HCT116 (cell line): ENCODE results near the gene CADPS2. TPM values are rescaled to one million over a fixed set of nuclear protein-coding genes. Genes with fewer than 3 reads are reported as not detected.

Source experiments
- ATAC-seq: fragments of 200-7000 bp; cut with Tn5 transposase; 2 replicates; pipeline ENCODE4 v1.9.1; 2020; ENCODE audit warnings: mild to moderate bottlenecking, moderate library complexity
- BruUV-seq: library from RNA; stranded (reverse); fragments of 400-500 nt; replicated peaks from 2 replicates; lab custom pipeline; 2021; lab: Mats Ljungman, UMichigan
- CTCF ChIA-PET: fragments of 300-600 bp; sonication (Branson Sonifier 250); formaldehyde crosslinking; loops from one replicate; lab custom pipeline; 2021; ENCODE audit warnings: antibody characterized with exemption; lab: Charles Lee
- POLR2A ChIA-PET: fragments of 300-600, 350-600 bp; sonication (Branson Sonifier 250); formaldehyde crosslinking; loops from one replicate; lab custom pipeline; 2021; ENCODE audit warnings: antibody characterized with exemption; lab: Charles Lee
- RAD21 ChIA-PET, 2 experiments: fragments of 300-600 bp; sonication (Branson Sonifier 250); formaldehyde crosslinking; loops; one replicate each; lab custom pipeline; 2023; ENCODE audit warnings: low total read pairs in 2 of 2; ENCODE audit not compliant: uncharacterized antibody in 2 of 2, unreplicated experiment in 2 of 2, low non-redundant PET in 1 of 2; lab: Charles Lee
- DNase-seq: peaks from one replicate; pipeline ENCODE4 v3.0.0-alpha.2; 2010; ENCODE audit warnings: low read depth, low spot score
- H2AFZ ChIP-seq: fragments of 200-600 bp; shearing (Covaris generic), sonication (generic); 2 replicates; pipeline ENCODE4 v1.6.1; 2017; ENCODE audit warnings: low read depth, mixed run types, mixed read lengths, antibody characterized with exemption, low read length; ENCODE audit not compliant: poor library complexity, severe bottlenecking
- H3K27ac ChIP-seq: 2 replicates; pipeline ENCODE4 v1.5.1; 2012; ENCODE audit warnings: low read depth, low read length
- H3K27me3 ChIP-seq: fragments of 200-600 bp; sonication (generic); 2 replicates; pipeline ENCODE4 v1.6.1; 2016; ENCODE audit warnings: mixed run types, low read length, mixed read lengths; ENCODE audit not compliant: insufficient read depth
- H3K36me3 ChIP-seq, 2 experiments: fragments of 200-500 bp in 1 of 2; fragments of 200-600 bp in 1 of 2; sonication (Bioruptor generic) in 1 of 2; sonication (generic) in 1 of 2; 2 replicates each; pipeline versions ENCODE4 v1.5.1 to v1.6.1; 2014 to 2016; ENCODE audit warnings: low read length in 2 of 2, inconsistent platforms in 1 of 2, mixed read lengths in 1 of 2, mixed run types in 1 of 2; ENCODE audit not compliant: insufficient read depth in 2 of 2, control insufficient read depth in 1 of 2
- H3K4me1 ChIP-seq, 2 experiments: fragments of 200-600 bp in 1 of 2; sonication (generic) in 1 of 2; 2 replicates each; pipeline versions ENCODE4 v1.5.1 to v1.6.1; 2012 to 2017; ENCODE audit warnings: low read length in 2 of 2, inconsistent platforms in 1 of 2, mild to moderate bottlenecking in 1 of 2, mixed read lengths in 1 of 2, mixed run types in 1 of 2, moderate library complexity in 1 of 2; ENCODE audit not compliant: insufficient read depth in 2 of 2, control insufficient read depth in 1 of 2
- H3K4me2 ChIP-seq: fragments of 200-600 bp; sonication (generic); 2 replicates; pipeline ENCODE4 v1.6.1; 2017; ENCODE audit warnings: mixed run types, low read length, mixed read lengths
- H3K4me3 ChIP-seq, 2 experiments: fragments of 200-600 bp in 1 of 2; sonication (generic) in 1 of 2; replicated peaks in 1 of 2; 2 replicates each; pipeline ENCODE4 v1.5.1; 2011 to 2016; ENCODE audit warnings: low read length in 2 of 2, control low read depth in 1 of 2, low read depth in 1 of 2, mild to moderate bottlenecking in 1 of 2, mixed read lengths in 1 of 2, mixed run types in 1 of 2
- H3K79me2 ChIP-seq: fragments of 200-600 bp; sonication (generic); 2 replicates; pipeline ENCODE4 v1.6.1; 2017; ENCODE audit warnings: mild to moderate bottlenecking, mixed run types, low read length, moderate library complexity, mixed read lengths; ENCODE audit not compliant: insufficient read depth
- H3K9ac ChIP-seq: fragments of 200-600 bp; sonication (generic); 2 replicates; pipeline ENCODE4 v1.6.1; 2016; ENCODE audit warnings: low read length, mixed read lengths
- H3K9me2 ChIP-seq: fragments of 200-600 bp; sonication (generic), shearing (Covaris generic); 2 replicates; pipeline ENCODE4 v1.6.1; 2017; ENCODE audit warnings: mixed run types, mild to moderate bottlenecking, moderate library complexity; ENCODE audit not compliant: insufficient read depth
- H3K9me3 ChIP-seq, 2 experiments: fragments of 200-500 bp in 1 of 2; fragments of 200-600 bp in 1 of 2; sonication (Bioruptor generic) in 1 of 2; sonication (generic) in 1 of 2; 2 replicates each; pipeline ENCODE4 v1.6.1; 2014 to 2017; ENCODE audit warnings: low read length in 2 of 2, mixed read lengths in 2 of 2, inconsistent platforms in 1 of 2, low read depth in 1 of 2, mild to moderate bottlenecking in 1 of 2, mixed run types in 1 of 2, moderate library complexity in 1 of 2; ENCODE audit not compliant: control insufficient read depth in 1 of 2, insufficient read depth in 1 of 2
- H4K20me1 ChIP-seq: fragments of 200-600 bp; sonication (generic), shearing (Covaris generic); 2 replicates; pipeline ENCODE4 v1.6.1; 2017; ENCODE audit warnings: mixed run types, mild to moderate bottlenecking, moderate library complexity; ENCODE audit not compliant: insufficient read depth
- CEBPB ChIP-seq: IDR thresholded peaks from 2 replicates; pipeline ENCODE4 v1.6.1; 2012; ENCODE audit warnings: low read depth
- RAD21 ChIP-seq: IDR thresholded peaks from 2 replicates; pipeline ENCODE4 v1.6.1; 2012; ENCODE audit warnings: low read depth, mild to moderate bottlenecking
- intact Hi-C: fragments of 100-400 bp; cut with micrococcal nuclease; formaldehyde crosslinking; loops from 2 replicates; pipeline ENCODE4 v1.10.0; 2022
- total RNA-seq: library from RNA; stranded (reverse); gene quantifications from one replicate; pipeline ENCODE4 v1.2.1, GENCODE V29; 2021; ENCODE audit not compliant: unreplicated experiment
- TF ChIP-seq, protein P1 (sequence below): IDR thresholded peaks from 2 replicates; pipeline ENCODE4 v1.6.1; 2012
- TF ChIP-seq, protein P2 (sequence below): IDR thresholded peaks from 2 replicates; pipeline ENCODE4 v1.6.1; 2012

The CADPS2 gene
- total RNA-seq, 1 experiment from 2014 or later: 7.5 TPM

DNA sequence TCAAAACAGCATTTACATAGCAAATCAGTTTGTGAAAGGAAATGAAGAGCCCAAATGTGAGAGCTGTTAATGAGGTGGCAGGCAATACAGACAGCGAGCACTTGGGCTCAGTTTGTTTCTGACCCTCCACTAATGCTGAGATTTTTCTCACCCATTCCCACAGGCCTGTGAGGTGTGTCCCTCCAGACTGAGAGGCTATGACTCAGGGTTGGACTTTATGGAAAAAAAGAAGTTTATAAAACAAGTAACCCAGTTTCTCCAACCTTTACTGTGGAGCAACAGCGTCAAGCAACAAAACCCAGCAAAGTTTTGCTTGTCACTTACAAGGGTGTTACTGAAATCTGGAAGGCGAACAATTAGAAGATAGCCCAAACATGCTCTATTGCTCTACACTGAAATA lies 576.8 kb downstream of the CADPS2 start:
- Histone ChIP-seq H3K4me3 (no peak overlapping the region), H3K27me3 (no peaks in the 10 kb centered on the region), H3K4me2 (no peak overlapping the region), H3K79me2 (no peaks in the 10 kb centered on the region)
- TF ChIP-seq, protein P1, sequence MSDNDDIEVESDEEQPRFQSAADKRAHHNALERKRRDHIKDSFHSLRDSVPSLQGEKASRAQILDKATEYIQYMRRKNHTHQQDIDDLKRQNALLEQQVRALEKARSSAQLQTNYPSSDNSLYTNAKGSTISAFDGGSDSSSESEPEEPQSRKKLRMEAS: no peak
- TF ChIP-seq, protein P2, sequence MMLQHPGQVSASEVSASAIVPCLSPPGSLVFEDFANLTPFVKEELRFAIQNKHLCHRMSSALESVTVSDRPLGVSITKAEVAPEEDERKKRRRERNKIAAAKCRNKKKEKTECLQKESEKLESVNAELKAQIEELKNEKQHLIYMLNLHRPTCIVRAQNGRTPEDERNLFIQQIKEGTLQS: no peak
- no peak for TF ChIP-seq RAD21
- TF ChIP-seq, all 23 proteins: peak for 0
- ChIA-PET RAD21 (no interaction called here), CTCF (no interaction called here), POLR2A (no interaction called here)
- H3K36me3 ChIP-seq: no peaks in the 10 kb centered on the region; a peak in 1 of 4 replicates
- no peak overlapping the region for H3K9ac ChIP-seq
- H3K9me2 ChIP-seq: no peaks in the 10 kb centered on the region
- H3K27ac ChIP-seq: no peak overlapping the region
- H3K9me3 ChIP-seq: no peaks in the 10 kb centered on the region
- ATAC-seq (no peak), DNase-seq (no peak)
- intact Hi-C loops: no loop called here
- no peaks in the 10 kb centered on the region for H4K20me1 ChIP-seq
- no peak overlapping the region for H2AFZ ChIP-seq
- peaks cover 0 to 9% of the 10 kb centered on the region in 2 experiments; a peak in 3 of 4 replicates for H3K4me1 ChIP-seq
- no TSS peak for BruUV-seq

DNA sequence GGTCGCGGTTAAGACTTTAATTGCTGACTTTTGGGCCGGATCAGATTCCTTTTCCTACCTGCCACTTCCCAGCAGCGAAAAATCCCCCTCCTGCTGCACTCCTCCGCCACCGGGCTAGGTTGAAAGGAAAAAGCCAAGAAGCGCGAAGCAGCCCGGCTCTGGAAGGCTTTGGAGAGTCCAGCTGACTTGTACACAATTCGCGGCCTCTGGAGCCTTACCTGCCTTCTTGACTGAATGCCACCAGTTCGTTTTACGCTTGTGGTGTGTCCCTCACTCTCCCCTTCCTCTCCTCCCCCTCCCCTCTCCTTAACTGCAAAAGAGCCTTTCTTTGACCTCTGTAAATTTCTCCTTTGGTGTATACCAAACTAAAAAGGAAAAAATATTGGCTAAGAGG lies 579.0 kb downstream of the CADPS2 start:
- BruUV-seq: no TSS peak
- Histone ChIP-seq H3K79me2 (no peaks in the 10 kb centered on the region), H3K36me3 (no peaks in the 10 kb centered on the region; a peak in 1 of 4 replicates), H3K27me3 (no peaks in the 10 kb centered on the region), H3K9me2 (no peaks in the 10 kb centered on the region), H2AFZ (no peak overlapping the region), H3K4me3 (no peak overlapping the region), H4K20me1 (no peaks in the 10 kb centered on the region), H3K9me3 (no peaks in the 10 kb centered on the region), H3K4me2 (no peak overlapping the region), H3K9ac (no peak overlapping the region), H3K4me1 (peaks cover 0 to 12% of the 10 kb centered on the region in 2 experiments; a peak in 3 of 4 replicates), H3K27ac (no peak overlapping the region)
- CTCF ChIA-PET: no interaction called here
- no peak for DNase-seq
- no peak for TF ChIP-seq CEBPB
- POLR2A ChIA-PET: no interaction called here
- intact Hi-C loops: no loop called here
- RAD21 ChIA-PET: no interaction called here
- ATAC-seq: no peak
